CD4-positive, alpha-beta T cell treated with Interleukin-15 for 4 hours (primary cell): ENCODE results near the gene ZFHX3.
"Not testable (repeated sequence)": the region's sequence is repeated elsewhere in the genome, so short reads cannot be mapped to it uniquely, and the experiment has no call there.

Experiments used
- DNase-seq: peaks from one replicate; pipeline ENCODE4 v3.0.0-alpha.2; 2020; ENCODE audit warnings: low spot score

ZFHX3 gene

GRCh38 chr16:72995882-72996270 lies 52.1 kb downstream of the ZFHX3 start:
- DNase-seq: not testable (repeated sequence)

- DNase-seq: no peak
Observed at GRCh38 chr16:72995151-72995881, 52.6 kb downstream of the ZFHX3 start.

GRCh38 chr16:72992142-72992601 lies 55.8 kb downstream of the ZFHX3 start:
- DNase-seq: no peak

- no peak for DNase-seq
Observed at GRCh38 chr16:72991644-72992043, 56.3 kb downstream of the ZFHX3 start.

GRCh38 chr16:72991211-72991610 lies 56.7 kb downstream of the ZFHX3 start:
- DNase-seq: no peak

GRCh38 chr16:72990571-72990970 lies 57.4 kb downstream of the ZFHX3 start:
- DNase-seq: no peak

GRCh38 chr16:72989579-72990551 lies 58.1 kb downstream of the ZFHX3 start:
- DNase-seq: no peak

- DNase-seq: not testable (repeated sequence)
Observed at GRCh38 chr16:72989203-72989578, 58.7 kb downstream of the ZFHX3 start.

- no peak for DNase-seq
Observed at GRCh38 chr16:72988569-72988968, 59.4 kb downstream of the ZFHX3 start.

- no peak for DNase-seq
Observed at GRCh38 chr16:72987480-72987901, 60.4 kb downstream of the ZFHX3 start.

- DNase-seq: no peak
Observed at GRCh38 chr16:72985995-72986394, 61.9 kb downstream of the ZFHX3 start.

- no peak for DNase-seq
Observed at GRCh38 chr16:72985148-72985941, 62.6 kb downstream of the ZFHX3 start.

- no peak for DNase-seq
Observed at GRCh38 chr16:72983728-72984350, 64.1 kb downstream of the ZFHX3 start.

GRCh38 chr16:72983241-72983640 lies 64.7 kb downstream of the ZFHX3 start:
- DNase-seq: no peak

GRCh38 chr16:72979974-72980373 lies 68.0 kb downstream of the ZFHX3 start:
- no peak for DNase-seq

GRCh38 chr16:72978212-72978611 lies 69.7 kb downstream of the ZFHX3 start:
- no peak for DNase-seq

- DNase-seq: no peak
Observed at GRCh38 chr16:72977127-72977526, 70.8 kb downstream of the ZFHX3 start.

GRCh38 chr16:72976438-72977064 lies 71.4 kb downstream of the ZFHX3 start:
- DNase-seq: no peak

GRCh38 chr16:72975809-72976437 lies 72.0 kb downstream of the ZFHX3 start:
- no peak for DNase-seq

- DNase-seq: no peak
Observed at GRCh38 chr16:72974142-72974769, 73.7 kb downstream of the ZFHX3 start.
